KMS-11 (cell line): ENCODE results near the gene MMAB.

ENCODE experiments used
- H2AFZ ChIP-seq: fragments of 200-600 bp; sonication (generic); 2 replicates; pipeline ENCODE4 v1.6.1; 2016; ENCODE audit warnings: antibody characterized with exemption, mixed run types, low read depth
- H3K27ac ChIP-seq: fragments of 200-600 bp; sonication (generic); 2 replicates; pipeline ENCODE4 v1.6.1; 2016; ENCODE audit warnings: mild to moderate bottlenecking, mixed run types
- H3K27me3 ChIP-seq: fragments of 200-600 bp; sonication (generic); 2 replicates; pipeline ENCODE4 v1.6.1; 2017; ENCODE audit warnings: mild to moderate bottlenecking, low read depth, mixed run types, moderate library complexity; ENCODE audit not compliant: insufficient read depth
- H3K36me3 ChIP-seq: fragments of 200-600 bp; sonication (generic); 2 replicates; pipeline ENCODE4 v1.6.1; 2017; ENCODE audit warnings: mild to moderate bottlenecking, mixed run types; ENCODE audit not compliant: insufficient read depth
- H3K4me1 ChIP-seq: fragments of 200-600 bp; sonication (generic); 2 replicates; pipeline ENCODE4 v1.6.1; 2016; ENCODE audit warnings: mild to moderate bottlenecking, low read depth, mixed run types; ENCODE audit not compliant: poor library complexity, severe bottlenecking
- H3K4me2 ChIP-seq: fragments of 200-600 bp; sonication (generic); 2 replicates; pipeline ENCODE4 v1.7.0; 2016; ENCODE audit warnings: mild to moderate bottlenecking, mixed run types
- H3K4me3 ChIP-seq: fragments of 200-600 bp; sonication (generic); IDR thresholded peaks from 2 replicates; pipeline ENCODE4 v1.6.1; 2017; ENCODE audit warnings: low read depth, low read length, mixed read lengths; ENCODE audit not compliant: insufficient read depth
- H3K79me2 ChIP-seq: fragments of 200-600 bp; sonication (generic); 2 replicates; pipeline ENCODE4 v1.6.1; 2016; ENCODE audit warnings: low read depth, mixed run types; ENCODE audit not compliant: insufficient read depth
- H3K9ac ChIP-seq: fragments of 200-600 bp; sonication (generic); 2 replicates; pipeline ENCODE4 v1.6.1; 2016; ENCODE audit warnings: mild to moderate bottlenecking, mixed run types
- H4K20me1 ChIP-seq: fragments of 200-600 bp; sonication (generic); 2 replicates; pipeline ENCODE4 v1.6.1; 2016; ENCODE audit warnings: mild to moderate bottlenecking, mixed run types; ENCODE audit not compliant: insufficient read depth
- CTCF ChIP-seq: fragments of 200-600 bp; sonication (generic); conservative IDR thresholded peaks from 2 replicates; pipeline ENCODE4 v1.6.1; 2017; ENCODE audit warnings: low read depth, mild to moderate bottlenecking, antibody characterized with exemption, low read length, moderate library complexity, mixed read lengths

MMAB gene

GRCh38 chr12:109519787-109520186, 53.5 kb downstream of the MMAB start:
- H4K20me1 ChIP-seq, result no peaks in the 10 kb centered on the region
- H3K27me3 ChIP-seq, result no peaks in the 10 kb centered on the region
- TF ChIP-seq CTCF, result no peak
- no peak overlapping the region for H3K4me3 ChIP-seq
- H3K79me2 ChIP-seq, result no peaks in the 10 kb centered on the region
- no peaks in the 10 kb centered on the region for H3K36me3 ChIP-seq
- H2AFZ ChIP-seq, result no peak overlapping the region
- no peaks in the 10 kb centered on the region for H3K4me1 ChIP-seq
- no peak overlapping the region for H3K4me2 ChIP-seq
- H3K27ac ChIP-seq, result no peak overlapping the region
- no peak overlapping the region for H3K9ac ChIP-seq

- Histone ChIP-seq H3K36me3 (no peaks in the 10 kb centered on the region), H3K27me3 (no peaks in the 10 kb centered on the region), H3K4me1 (no peaks in the 10 kb centered on the region), H3K9ac (no peak overlapping the region), H2AFZ (no peak overlapping the region), H3K79me2 (no peaks in the 10 kb centered on the region), H3K4me2 (no peak overlapping the region), H4K20me1 (no peaks in the 10 kb centered on the region), H3K4me3 (no peak overlapping the region), H3K27ac (no peak overlapping the region)
- peak; percentile 84 for TF ChIP-seq CTCF
Measured at GRCh38 chr12:109518820-109519665, 54.3 kb downstream of the MMAB start.

GRCh38 chr12:109517619-109518018, 55.7 kb downstream of the MMAB start:
- Histone ChIP-seq H2AFZ (no peak overlapping the region), H3K27ac (no peak overlapping the region), H3K4me3 (no peak overlapping the region), H3K27me3 (no peaks in the 10 kb centered on the region), H3K79me2 (no peaks in the 10 kb centered on the region), H4K20me1 (no peaks in the 10 kb centered on the region), H3K4me1 (no peaks in the 10 kb centered on the region), H3K4me2 (no peak overlapping the region), H3K36me3 (no peaks in the 10 kb centered on the region), H3K9ac (no peak overlapping the region)
- TF ChIP-seq CTCF, result no peak

- H3K27ac ChIP-seq, result no peak overlapping the region
- H3K9ac ChIP-seq, result no peak overlapping the region
- H2AFZ ChIP-seq, result no peak overlapping the region
- no peaks in the 10 kb centered on the region for H4K20me1 ChIP-seq
- H3K27me3 ChIP-seq, result no peaks in the 10 kb centered on the region
- H3K4me1 ChIP-seq, result no peaks in the 10 kb centered on the region
- H3K4me3 ChIP-seq, result no peak overlapping the region
- H3K79me2 ChIP-seq, result no peaks in the 10 kb centered on the region
- no peaks in the 10 kb centered on the region for H3K36me3 ChIP-seq
- H3K4me2 ChIP-seq, result no peak overlapping the region
- TF ChIP-seq CTCF, result no peak
Measured at GRCh38 chr12:109513977-109514376, 59.3 kb downstream of the MMAB start.
